Brain microvascular endothelial cell (primary cell): ENCODE data around the gene APOBEC3B.
"Not testable (repeated sequence)": the region's sequence is repeated elsewhere in the genome, so short reads cannot be mapped to it uniquely, and the experiment has no call there.

Experiments used
- DNase-seq: peaks from one replicate; pipeline ENCODE4 v3.0.0-alpha.2; 2020
- H3K27ac ChIP-seq: fragments of 250-450 bp; sonication (Bioruptor Pico); 2 replicates; pipeline ENCODE4 v1.5.1; 2020; ENCODE audit warnings: mild to moderate bottlenecking, moderate library complexity
- H3K27me3 ChIP-seq: fragments of 250-450 bp; sonication (Bioruptor Pico); replicated peaks from 2 replicates; pipeline ENCODE4 v1.5.1; 2020; ENCODE audit warnings: mild to moderate bottlenecking
- H3K36me3 ChIP-seq: fragments of 250-450 bp; sonication (Bioruptor Pico); replicated peaks from 2 replicates; pipeline ENCODE4 v1.5.1; 2020; ENCODE audit warnings: mild to moderate bottlenecking
- H3K4me3 ChIP-seq: 2 replicates; pipeline ENCODE4 v1.5.1; 2011; ENCODE audit warnings: low read depth, mild to moderate bottlenecking, control low read depth, low read length, moderate library complexity
- CTCF ChIP-seq: IDR thresholded peaks from 2 replicates; pipeline ENCODE4 v1.5.1; 2011; ENCODE audit warnings: low read depth, mild to moderate bottlenecking, moderate library complexity, low read length, control low read depth, inconsistent platforms; ENCODE audit errors: missing control alignments
- in situ Hi-C: cut with HindIII; loops from 2 replicates; pipeline ENCODE4 v1.10.0; 2017; ENCODE audit warnings: low sequenced_read_pairs, low pct_ligation_motif_present

APOBEC3B gene

GRCh38 chr22:38943201-38943600, 38.9 kb upstream of the APOBEC3B start:
- Histone ChIP-seq H3K4me3 (no peak overlapping the region), H3K27ac (no peak overlapping the region), H3K27me3 (peaks cover 22% of the 10 kb centered on the region), H3K36me3 (no peaks in the 10 kb centered on the region)
- in situ Hi-C loops, result no loop called here
- no peak for DNase-seq
- TF ChIP-seq CTCF, result peak; percentile 11

GRCh38 chr22:38943882-38944281, 38.3 kb upstream of the APOBEC3B start:
- TF ChIP-seq CTCF, result no peak
- Histone ChIP-seq H3K27ac (no peak overlapping the region), H3K36me3 (no peaks in the 10 kb centered on the region), H3K4me3 (no peak overlapping the region), H3K27me3 (peaks cover 23% of the 10 kb centered on the region)
- in situ Hi-C loops, result no loop called here
- DNase-seq, result no peak

- H3K36me3 ChIP-seq, result no peaks in the 10 kb centered on the region
- TF ChIP-seq CTCF, result no peak
- no peak for DNase-seq
- in situ Hi-C loops, result no loop called here
- H3K27me3 ChIP-seq, result peaks cover 26% of the 10 kb centered on the region
- no peak overlapping the region for H3K27ac ChIP-seq
- no peak overlapping the region for H3K4me3 ChIP-seq
These were observed 37.5 kb upstream of the APOBEC3B start for GRCh38 chr22:38944653-38945052.

GRCh38 chr22:38945706-38946338, 36.3 kb upstream of the APOBEC3B start:
- peaks cover 34% of the 10 kb centered on the region for H3K27me3 ChIP-seq
- in situ Hi-C loops, H3K4me3 ChIP-seq, H3K27ac ChIP-seq, DNase-seq, H3K36me3 ChIP-seq: not testable (repeated sequence)

GRCh38 chr22:38946771-38947170, 35.4 kb upstream of the APOBEC3B start:
- peaks cover 36% of the 10 kb centered on the region for H3K27me3 ChIP-seq
- in situ Hi-C loops, result no loop called here

More at GRCh38 chr22:38946771-38947170, 35.4 kb upstream of the APOBEC3B start:
- Histone ChIP-seq H3K27ac (no peak overlapping the region), H3K4me3 (no peak overlapping the region), H3K36me3 (no peaks in the 10 kb centered on the region)
- DNase-seq, result no peak
- TF ChIP-seq CTCF, result no peak
